ENCODE measurements around the gene AGK.

GRCh38 chr7:141551782-141552181, 572 bp downstream of the AGK start:
- TF ChIP-seq TAF1 (IDR thresholded peaks at IDR 0.05; ENCODE audit: low read depth, low read length), result no peak
- no peak for TF ChIP-seq SPI1 (IDR thresholded peaks at IDR 0.05; ENCODE audit: low read depth, low read length)
- no peak for TF ChIP-seq POLR2A (IDR thresholded peaks at IDR 0.05; ENCODE audit: low read depth, low read length)
- TF ChIP-seq POLR2AphosphoS5 (IDR thresholded peaks at IDR 0.05; ENCODE audit: low read depth, low read length), result no peak
- no peak for TF ChIP-seq POU2F2 (IDR thresholded peaks at IDR 0.05; ENCODE audit: low read depth, low read length)

All from GM12891 (cell line).